GM12873 (cell line): ENCODE results near the gene CRIP3.

Source experiments
- CTCF ChIP-seq: IDR thresholded peaks from 2 replicates; pipeline ENCODE4 v1.5.1; 2012; ENCODE audit warnings: low read depth, mild to moderate bottlenecking, moderate library complexity, low read length, control low read depth; ENCODE audit not compliant: insufficient read depth; ENCODE audit errors: missing control alignments

The CRIP3 gene

DNA sequence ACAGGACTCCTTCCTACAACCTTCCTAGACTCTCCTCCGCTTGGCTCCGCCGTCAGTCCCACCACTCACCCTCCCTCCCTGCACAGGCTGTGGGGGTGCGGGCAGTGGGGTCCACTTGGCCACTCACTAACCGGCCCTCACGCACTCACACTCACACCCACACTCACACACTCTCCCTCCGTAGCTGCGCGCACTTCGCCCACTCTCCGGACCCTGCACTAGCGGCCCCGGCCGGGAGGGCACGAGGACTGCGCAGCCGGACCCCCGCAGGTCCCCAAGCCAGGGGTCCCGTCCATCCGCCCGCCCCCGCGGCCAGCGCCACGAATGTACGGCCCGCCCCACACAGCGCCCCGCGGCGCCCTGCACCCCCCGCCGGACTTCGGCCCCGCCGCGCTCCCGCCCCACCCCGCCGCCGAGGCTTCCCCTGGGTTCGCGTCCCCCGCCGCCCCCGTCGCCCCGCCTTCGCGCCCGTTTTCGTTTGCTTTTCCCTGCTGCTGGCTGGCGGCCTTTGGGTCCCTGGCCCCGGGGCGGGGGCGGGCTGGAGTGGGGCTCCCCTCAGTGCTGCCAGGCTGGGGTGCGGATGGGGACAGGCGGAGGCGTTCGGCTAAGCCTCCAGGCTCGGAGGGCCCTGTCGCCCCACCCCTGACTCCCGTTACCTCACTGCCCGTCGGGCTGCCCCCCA, 33.6 kb downstream of the CRIP3 start:
- TF ChIP-seq CTCF = no peak

DNA sequence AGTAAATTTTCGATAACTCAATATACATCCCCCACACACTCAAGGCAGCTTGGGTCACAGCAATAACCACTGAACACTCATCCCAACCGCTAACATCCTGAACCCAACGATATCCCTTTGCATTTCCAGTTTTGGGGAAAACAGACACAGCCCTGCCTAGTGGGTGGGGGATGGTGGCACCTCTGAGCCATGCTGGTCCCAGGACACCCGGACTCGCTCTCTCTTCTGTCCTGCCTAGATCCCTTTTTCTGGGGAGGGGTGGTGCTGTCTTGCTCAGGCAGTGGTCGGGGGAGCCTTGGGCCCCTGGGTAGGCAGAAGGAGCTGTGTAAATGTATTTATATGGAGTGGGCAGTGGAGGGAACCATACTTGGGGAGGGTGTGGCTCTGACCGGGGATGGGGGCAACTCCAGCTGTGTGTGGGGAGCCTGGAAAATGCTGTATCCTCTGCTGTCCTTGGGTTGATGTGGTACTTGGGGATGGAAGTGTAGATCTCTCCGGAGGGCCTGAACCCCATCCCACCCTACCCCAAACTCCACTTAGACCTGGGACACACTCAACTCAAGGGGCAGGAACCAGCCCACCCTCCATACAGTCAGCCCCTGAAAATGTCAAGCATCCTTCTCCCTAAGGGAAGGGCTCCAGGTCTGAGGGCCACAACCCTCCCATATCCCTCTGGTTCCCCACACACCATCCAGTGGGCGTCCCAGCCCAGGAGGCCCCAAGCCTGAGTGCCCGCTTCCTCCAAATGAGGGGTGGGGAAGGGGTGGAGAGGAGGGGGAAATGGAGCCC, 34.3 kb downstream of the CRIP3 start:
- TF ChIP-seq CTCF = no peak

- no peak for TF ChIP-seq CTCF
Measured at GRCh38 chr6:43273707-43274106, 34.9 kb downstream of the CRIP3 start.

DNA sequence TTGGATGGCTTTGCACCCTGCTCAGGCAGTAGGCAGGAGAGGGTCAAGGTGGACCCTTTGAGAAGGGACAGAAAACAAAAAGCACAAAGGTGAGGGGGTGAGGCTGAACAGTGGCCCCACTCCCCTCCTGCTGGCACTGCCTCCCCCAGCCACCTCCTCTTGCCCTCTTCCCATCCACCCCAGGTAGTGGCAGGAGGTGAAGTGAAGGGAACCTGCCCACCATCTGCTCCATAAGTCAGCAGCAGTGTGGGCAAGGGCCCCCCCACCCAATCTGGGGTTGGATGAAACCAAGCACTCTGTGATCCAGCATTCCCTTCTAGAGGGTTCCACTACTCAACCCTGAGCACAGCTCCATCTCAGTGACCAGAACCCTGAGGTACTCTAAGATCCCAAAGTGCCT, 36.7 kb downstream of the CRIP3 start:
- TF ChIP-seq CTCF = no peak

- TF ChIP-seq CTCF = no peak
Measured at GRCh38 chr6:43271103-43271815, 37.4 kb downstream of the CRIP3 start.

DNA sequence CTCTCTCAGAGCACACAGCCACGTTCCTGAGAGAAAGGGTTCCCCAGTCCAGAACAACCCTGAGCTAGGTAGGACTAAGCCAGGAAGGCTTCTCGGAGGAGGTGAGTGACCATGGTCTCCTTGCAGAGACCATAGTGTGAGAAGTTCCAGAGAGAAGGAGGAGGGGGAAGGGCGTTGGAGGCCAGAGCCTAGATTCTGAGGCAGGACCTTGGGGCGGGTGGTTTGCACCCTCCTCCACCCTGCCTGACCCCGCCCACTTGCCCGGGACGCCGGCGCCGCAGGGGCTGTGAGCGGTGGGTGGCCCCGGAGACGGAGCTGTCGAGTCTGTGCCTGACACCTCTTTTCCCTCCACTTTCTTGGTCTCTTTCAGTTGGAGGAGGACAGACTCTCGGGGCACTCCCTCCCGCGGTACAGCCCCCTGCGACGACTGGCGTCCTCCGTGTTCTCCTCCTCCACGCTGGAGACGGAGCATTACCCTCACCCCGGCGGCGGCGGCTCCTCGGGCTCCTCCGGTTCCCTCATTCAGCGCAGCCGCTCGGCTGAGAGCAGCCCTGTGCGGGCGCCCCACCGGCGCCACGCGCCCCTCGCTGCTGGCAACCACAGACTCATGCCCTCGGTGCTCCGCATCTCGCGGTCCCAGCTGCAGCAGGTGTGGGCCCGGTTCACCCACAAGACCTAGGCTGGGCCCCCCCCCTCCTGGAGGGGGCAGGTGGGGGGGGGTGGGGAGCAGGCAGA, 39.2 kb downstream of the CRIP3 start:
- no peak for TF ChIP-seq CTCF
